IMR-90 (cell line): Measurements from ENCODE around the gene SOWAHB. TPM values are rescaled to one million over a fixed set of nuclear protein-coding genes. Genes with fewer than 3 reads are reported as not detected.

Experiments
- ATAC-seq: fragments of 200-7000 bp; cut with Tn5 transposase; 2 replicates; pipeline ENCODE4 v1.9.1; 2020; ENCODE audit warnings: low read depth, mild to moderate bottlenecking, moderate library complexity
- BruUV-seq: library from RNA; stranded (reverse); fragments of 400-500 nt; replicated peaks from 2 replicates; lab custom pipeline; 2021; lab: Mats Ljungman, UMichigan
- CTCF ChIA-PET: fragments of 300-600 bp; formaldehyde crosslinking; extraction: SDS; loops from one replicate; lab custom pipeline; 2021; ENCODE audit warnings: antibody characterized with exemption; lab: Yijun Ruan, JAX
- POLR2A ChIA-PET: fragments of 300-600 bp; sonication (Branson Sonifier 250); formaldehyde crosslinking; loops from one replicate; lab custom pipeline; 2022; ENCODE audit warnings: antibody characterized with exemption; ENCODE audit not compliant: unreplicated experiment; lab: Charles Lee
- DNase-seq: peaks from one replicate; pipeline ENCODE4 v3.0.0; 2013
- H2AFZ ChIP-seq: replicated peaks from 2 replicates; pipeline ENCODE3; 2013; ENCODE audit warnings: low read length, mild to moderate bottlenecking; ENCODE audit not compliant: poor library complexity
- H2AK5ac ChIP-seq: 2 replicates; pipeline ENCODE4 v1.6.1; 2013; ENCODE audit warnings: low read depth, low read length, inconsistent platforms
- H2AK9ac ChIP-seq: replicated peaks from 2 replicates; pipeline ENCODE3; 2013; ENCODE audit warnings: mild to moderate bottlenecking, low read depth, low read length, moderate library complexity; ENCODE audit not compliant: poor library complexity
- H2BK120ac ChIP-seq: 2 replicates; pipeline ENCODE4 v1.6.1; 2013; ENCODE audit warnings: low read depth, low read length, inconsistent platforms
- H2BK15ac ChIP-seq: 3 replicates; pipeline ENCODE4 v1.6.1; 2013; ENCODE audit warnings: low read depth, low read length, inconsistent platforms
- H2BK20ac ChIP-seq: 2 replicates; pipeline ENCODE4 v1.6.1; 2013; ENCODE audit warnings: low read depth, mild to moderate bottlenecking, inconsistent platforms, low read length, moderate library complexity
- H2BK5ac ChIP-seq: 2 replicates; pipeline ENCODE4 v1.6.1; 2013; ENCODE audit warnings: mild to moderate bottlenecking, low read depth, low read length, inconsistent platforms; ENCODE audit not compliant: poor library complexity, severe bottlenecking
- H3K14ac ChIP-seq: replicated peaks from 2 replicates; pipeline ENCODE4 v1.6.1; 2013; ENCODE audit warnings: low read depth, low read length, inconsistent platforms
- H3K18ac ChIP-seq: 2 replicates; pipeline ENCODE4 v1.6.1; 2013; ENCODE audit warnings: low read depth, low read length, control low read depth
- H3K23ac ChIP-seq: 2 replicates; pipeline ENCODE4 v1.6.1; 2013; ENCODE audit warnings: low read depth, low read length, inconsistent platforms
- H3K27ac ChIP-seq: 2 replicates; pipeline ENCODE4 v1.5.1; 2013; ENCODE audit warnings: mild to moderate bottlenecking, control low read depth, low read length; ENCODE audit not compliant: insufficient read depth
- H3K27me3 ChIP-seq: 2 replicates; pipeline ENCODE4 v1.6.1; 2013; ENCODE audit warnings: low read length; ENCODE audit not compliant: control insufficient read depth, insufficient read depth
- H3K36me3 ChIP-seq: 2 replicates; pipeline ENCODE4 v1.6.1; 2013; ENCODE audit warnings: low read length, mixed read lengths; ENCODE audit not compliant: control insufficient read depth, insufficient read depth
- H3K4ac ChIP-seq: 2 replicates; pipeline ENCODE4 v1.6.1; 2013; ENCODE audit warnings: low read depth, low read length, inconsistent platforms
- H3K4me1 ChIP-seq: 2 replicates; pipeline ENCODE4 v1.6.1; 2013; ENCODE audit warnings: low read length, mixed read lengths; ENCODE audit not compliant: control insufficient read depth, insufficient read depth
- H3K4me2 ChIP-seq: 2 replicates; pipeline ENCODE4 v1.6.1; 2013; ENCODE audit warnings: low read depth, mild to moderate bottlenecking, control low read depth, low read length, moderate library complexity
- H3K4me3 ChIP-seq: 2 replicates; pipeline ENCODE4 v1.5.1; 2013; ENCODE audit warnings: low read depth, mild to moderate bottlenecking, control low read depth, low read length, moderate library complexity; ENCODE audit not compliant: insufficient read depth
- H3K56ac ChIP-seq: 2 replicates; pipeline ENCODE4 v1.6.1; 2013; ENCODE audit warnings: low read length, inconsistent platforms; ENCODE audit not compliant: insufficient read depth; ENCODE audit errors: extremely low read depth
- H3K79me1 ChIP-seq, 2 experiments: 2 replicates each; pipeline ENCODE4 v1.6.1; 2013; ENCODE audit warnings: low read length in 2 of 2, inconsistent platforms in 1 of 2, low read depth in 1 of 2
- H3K9ac ChIP-seq: 2 replicates; pipeline ENCODE4 v1.6.1; 2013; ENCODE audit warnings: low read depth, low read length, control low read depth
- H3K9me1 ChIP-seq: 2 replicates; pipeline ENCODE4 v1.6.1; 2013; ENCODE audit warnings: low read length, inconsistent platforms; ENCODE audit not compliant: insufficient read depth
- H3K9me3 ChIP-seq: 2 replicates; pipeline ENCODE4 v1.6.1; 2013; ENCODE audit warnings: low read length; ENCODE audit not compliant: control insufficient read depth, insufficient read depth
- H4K20me1 ChIP-seq: 2 replicates; pipeline ENCODE4 v1.6.1; 2013; ENCODE audit warnings: low read length, inconsistent platforms; ENCODE audit not compliant: insufficient read depth
- H4K5ac ChIP-seq: 2 replicates; pipeline ENCODE4 v1.6.1; 2013; ENCODE audit warnings: mild to moderate bottlenecking, low read depth, low read length, control low read depth
- H4K8ac ChIP-seq, 2 experiments: 2 replicates each; pipeline ENCODE4 v1.6.1; 2013; ENCODE audit warnings: low read depth in 2 of 2, low read length in 2 of 2, control low read depth in 1 of 2, inconsistent platforms in 1 of 2
- H4K91ac ChIP-seq: 2 replicates; pipeline ENCODE4 v1.6.1; 2013; ENCODE audit warnings: low read depth, low read length, inconsistent platforms; ENCODE audit not compliant: insufficient read depth
- FOS ChIP-seq: fragments of 150-350 bp; IDR thresholded peaks from 2 replicates; pipeline ENCODE4 v1.6.1; 2016; ENCODE audit warnings: low read depth, low read length
- MAFK ChIP-seq: IDR thresholded peaks from 2 replicates; pipeline ENCODE4 v1.6.1; 2012; ENCODE audit warnings: low read depth, low read length, improper control_type of control experiment
- dilution Hi-C: fragments of 300-500 bp; cut with HindIII; formaldehyde crosslinking; loops from one replicate; pipeline ENCODE4 v1.14.3; 2018; ENCODE audit warnings: low sequenced_read_pairs; ENCODE audit not compliant: unreplicated experiment
- in situ Hi-C: fragments of 300-500 bp; cut with MboI; formaldehyde crosslinking; loops from 3 replicates; pipeline ENCODE4 v1.14.3; 2019; ENCODE audit warnings: low sequenced_read_pairs, inconsistent platforms, mixed read lengths
- intact Hi-C: fragments of 100-400 bp; cut with micrococcal nuclease; formaldehyde crosslinking; loops from 2 replicates; pipeline ENCODE4 v1.10.0; 2022
- polyA plus RNA-seq, 3 experiments: library from polyadenylated mRNA; depleted of rRNA; stranded (reverse); fragments of >200 nt; gene quantifications; 2 replicates each; pipeline ENCODE4 v1.2.3, GENCODE V29; 2012; ENCODE audit warnings: low replicate concordance in 1 of 3
- total RNA-seq: library from RNA; depleted of rRNA; stranded (reverse); fragments of >200 nt; gene quantifications from 2 replicates; pipeline ENCODE4 v1.2.3, GENCODE V29; 2012

SOWAHB gene
- total and polyA plus RNA-seq, 2 of the 4 experiments (the other 2 are of a cell fraction) = not detected

- Histone ChIP-seq H3K36me3 (no peaks in the 10 kb centered on the region), H4K91ac (no peak overlapping the region), H3K56ac (no peak overlapping the region), H2BK20ac (no peak overlapping the region), H3K4me1 (no peaks in the 10 kb centered on the region), H2AFZ (no peak overlapping the region), H2AK5ac (no peak overlapping the region), H4K8ac (no peak overlapping the region), H3K27me3 (no peaks in the 10 kb centered on the region), H3K23ac (no peak overlapping the region), H4K5ac (no peak overlapping the region), H3K4me2 (no peak overlapping the region), H2BK5ac (no peak overlapping the region), H2BK15ac (no peak overlapping the region), H2AK9ac (no peak overlapping the region), H2BK120ac (no peak overlapping the region), H4K20me1 (no peaks in the 10 kb centered on the region), H3K9me1 (no peaks in the 10 kb centered on the region; the same call in 1 of the 2 replicates), H3K9me3 (no peaks in the 10 kb centered on the region), H3K27ac (no peak overlapping the region), H3K9ac (no peak overlapping the region), H3K14ac (no peak overlapping the region), H3K79me1 (no peaks in the 10 kb centered on the region), H3K4me3 (no peak overlapping the region), H3K18ac (no peak overlapping the region), H3K4ac (no peak overlapping the region)
- DNase-seq = no peak
- in situ Hi-C loops (no loop called here), dilution Hi-C loops (no loop called here), intact Hi-C loops (no loop called here)
- CTCF ChIA-PET = no interaction called here
- TF ChIP-seq MAFK (no peak), FOS (no peak)
- BruUV-seq = no TSS peak
- POLR2A ChIA-PET = no interaction called here
- ATAC-seq = no peak
These were observed 22.8 kb upstream of the SOWAHB start for GRCh38 chr4:76920715-76921114.
